ENCODE results near the gene ATP2B2. TPM values are rescaled to one million over a fixed set of nuclear protein-coding genes. Genes with fewer than 3 reads are reported as not detected.

The ATP2B2 gene
- total and polyA plus RNA-seq, 10 of the 15 experiments (the other 5 are each of a cell fraction or from before 2014, with no cell fraction given), result 0.04 TPM; not detected in 9

- 18% methylated on average over 5 of the region's 5 CpGs for WGBS (ENCODE audit: insufficient coverage, insufficient replicate concordance, low lambda C conversion rate, missing lambda C conversion rate)
- Histone ChIP-seq H2AFZ (ENCODE audit: control insufficient read depth, low read depth, low read length) (no peak overlapping the region), H3K4me1 (ENCODE audit: control insufficient read depth, insufficient read depth, low read length) (no peaks in the 10 kb centered on the region), H4K20me1 (ENCODE audit: control insufficient read depth, insufficient read depth) (no peaks in the 10 kb centered on the region), H3K27me3 (replicated peaks in 1 of 2; ENCODE audit: control insufficient read depth in 2 of 2, insufficient read depth in 2 of 2, low read length in 1 of 2) (peaks cover 0 to 2% of the 10 kb centered on the region in 2 experiments; a peak in 2 of 4 replicates), H3K79me2 (ENCODE audit: control insufficient read depth, insufficient read depth, low read length) (no peaks in the 10 kb centered on the region), H3K4me2 (ENCODE audit: control insufficient read depth, insufficient read depth) (no peak overlapping the region), H3K9me3 (replicated peaks; ENCODE audit: control insufficient read depth, insufficient read depth, low read length) (no peaks in the 10 kb centered on the region), H3K36me3 (ENCODE audit: control insufficient read depth in 2 of 2, insufficient read depth in 2 of 2, low read length in 1 of 2) (no peaks in the 10 kb centered on the region), H3K27ac (ENCODE audit: control insufficient read depth, insufficient read depth) (no peak overlapping the region), H3K4me3 (no peak overlapping the region), H3K9ac (ENCODE audit: control insufficient read depth, insufficient read depth, low read length) (no peak overlapping the region)
- ChIA-PET RAD21 (ENCODE audit: unreplicated experiment) (no interaction called here), CTCF (no interaction called here), SMC1A (ENCODE audit: uncharacterized antibody, unreplicated experiment) (no interaction called here), POLR2A (no interaction called here)
- no TSS peak for BruUV-seq (replicated peaks)
- FAIRE-seq, result no peak
- ATAC-seq, result no peak
- no peak for DNase-seq (ENCODE audit: low read depth, low spot score)
- in situ Hi-C loops (cut with MboI) (no loop called here), intact Hi-C loops (cut with micrococcal nuclease; ENCODE audit: unreplicated experiment) (no loop called here)
- no peak for TF ChIP-seq ETV6 (conservative IDR thresholded peaks at IDR 0.05 in 1 of 2, IDR thresholded peaks at IDR 0.05 in 1 of 2; ENCODE audit: borderline replicate concordance in 1 of 2, low read depth in 1 of 2)
- no peak for TF ChIP-seq STAT3 (IDR thresholded peaks at IDR 0.05; ENCODE audit: low read depth, low read length)
- TF ChIP-seq RBBP5 (conservative IDR thresholded peaks at IDR 0.05), result no peak
- no peak for TF ChIP-seq TCF7 (IDR thresholded peaks at IDR 0.05; ENCODE audit: borderline replicate concordance)
- TF ChIP-seq CEBPB (IDR thresholded peaks at IDR 0.05; ENCODE audit: borderline replicate concordance in 1 of 2, low read depth in 2 of 2, low read length in 2 of 2), result no peak
- no peak for TF ChIP-seq PRDM15 (CRISPR knock-in tag; IDR thresholded peaks at IDR 0.05)
- no peak for TF ChIP-seq KAT2A (conservative IDR thresholded peaks at IDR 0.05; ENCODE audit: control insufficient read depth, low read depth, low read length)
- no peak for TF ChIP-seq SMAD1 (IDR thresholded peaks at IDR 0.05; ENCODE audit: low read depth, partially characterized antibody)
- TF ChIP-seq CEBPZ (IDR thresholded peaks at IDR 0.05; ENCODE audit: low read depth, low read length), result no peak
- TF ChIP-seq RUNX3 (IDR thresholded peaks at IDR 0.05; ENCODE audit: low read length), result no peak
- no peak for TF ChIP-seq CHD2 (IDR thresholded peaks at IDR 0.05; ENCODE audit: borderline replicate concordance, low read depth, low read length)
- TF ChIP-seq RFX5 (IDR thresholded peaks at IDR 0.05; ENCODE audit: low read depth, low read length), result no peak
- TF ChIP-seq ZNF207 (IDR thresholded peaks at IDR 0.05; ENCODE audit: borderline replicate concordance), result no peak
- no peak for TF ChIP-seq BMI1 (IDR thresholded peaks at IDR 0.05; ENCODE audit: borderline replicate concordance)
Measured at GRCh38 chr3:10495614-10496013, 9.8 kb downstream of the ATP2B2 start.
